Measurements from ENCODE around the gene TTC19. TPM values are rescaled to one million over a fixed set of nuclear protein-coding genes. Genes with fewer than 3 reads are reported as not detected.

The TTC19 gene
- total RNA-seq, 1 donor from 2014 or later: 21.4 TPM

DNA sequence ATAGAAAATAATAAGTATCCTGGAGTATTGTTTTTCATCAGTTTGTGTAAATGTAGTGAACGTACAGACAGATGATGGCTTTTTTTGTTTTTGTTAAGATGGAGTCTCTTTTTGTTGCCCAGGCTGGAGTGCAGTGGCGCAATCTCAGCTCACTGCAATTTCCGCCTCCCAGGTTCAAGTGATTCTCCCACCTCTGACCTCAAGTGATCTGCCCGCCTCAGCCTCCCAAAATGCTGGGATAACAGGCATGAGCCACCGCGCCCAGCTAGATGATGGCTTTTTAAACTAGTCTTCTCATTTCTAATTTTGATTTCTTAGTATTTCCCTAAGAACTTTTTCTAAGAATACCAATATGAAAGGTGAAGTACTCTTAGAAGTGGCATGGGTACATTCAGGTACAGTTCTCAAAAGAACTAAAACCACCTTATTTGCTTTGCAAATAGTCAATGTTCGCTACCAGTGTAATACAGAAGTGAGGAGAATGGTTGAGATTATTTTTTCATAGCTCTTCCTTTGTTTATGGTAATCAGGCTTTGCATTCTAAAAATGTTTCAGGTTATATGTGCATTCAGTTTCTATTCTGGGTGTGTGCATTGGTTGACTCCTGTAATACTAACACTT is 34.2 kb downstream of the TTC19 start:
- no peak for TF ChIP-seq CTCF (IDR thresholded peaks at IDR 0.05; ENCODE audit: borderline replicate concordance)
- intact Hi-C loops (cut with micrococcal nuclease): no loop called here
- no peak for DNase-seq
- H3K4me3 ChIP-seq: no peak overlapping the region
- no peaks in the 10 kb centered on the region for H3K27me3 ChIP-seq (ENCODE audit: low read depth)
- no peak overlapping the region for H3K27ac ChIP-seq (replicated peaks)
- H3K9me3 ChIP-seq (replicated peaks): no peaks in the 10 kb centered on the region
- no peaks in the 10 kb centered on the region for H3K4me1 ChIP-seq
- peaks cover 100% of the 10 kb centered on the region for H3K36me3 ChIP-seq

DNA sequence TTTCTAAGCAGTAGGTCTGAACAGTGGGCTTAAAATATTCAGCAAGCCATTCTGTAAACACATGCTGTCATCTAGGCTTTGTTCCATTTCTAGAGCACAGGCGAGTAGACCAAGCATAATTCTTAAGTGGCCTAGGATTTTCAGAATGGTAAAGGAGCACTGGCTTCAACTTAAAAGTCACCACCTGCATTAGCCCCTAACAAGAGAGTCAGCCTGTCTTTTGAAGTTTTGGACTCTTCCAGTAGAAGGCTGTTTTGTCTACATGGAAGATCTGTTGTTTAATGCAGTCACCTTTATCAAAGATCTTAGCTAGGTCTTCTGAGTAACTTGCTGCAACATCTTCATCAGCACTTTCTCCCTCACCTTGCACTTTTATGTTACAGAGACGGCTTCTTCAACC is 36.6 kb downstream of the TTC19 start:
- intact Hi-C loops (cut with micrococcal nuclease): no loop called here
- DNase-seq: no peak
- Histone ChIP-seq H3K36me3 (peaks cover 90% of the 10 kb centered on the region), H3K4me3 (no peak overlapping the region), H3K4me1 (no peaks in the 10 kb centered on the region), H3K27ac (replicated peaks) (no peak overlapping the region), H3K27me3 (ENCODE audit: low read depth) (no peaks in the 10 kb centered on the region), H3K9me3 (replicated peaks) (no peaks in the 10 kb centered on the region)
- no peak for TF ChIP-seq CTCF (IDR thresholded peaks at IDR 0.05; ENCODE audit: borderline replicate concordance)

- Histone ChIP-seq H3K4me3 (no peak overlapping the region), H3K27me3 (ENCODE audit: low read depth) (no peaks in the 10 kb centered on the region), H3K4me1 (no peaks in the 10 kb centered on the region), H3K27ac (replicated peaks) (no peak overlapping the region), H3K9me3 (replicated peaks) (no peaks in the 10 kb centered on the region), H3K36me3 (peaks cover 88% of the 10 kb centered on the region)
- no peak for DNase-seq
- intact Hi-C loops (cut with micrococcal nuclease): no loop called here
- TF ChIP-seq CTCF (IDR thresholded peaks at IDR 0.05; ENCODE audit: borderline replicate concordance): no peak
These were observed 38.0 kb downstream of the TTC19 start for GRCh38 chr17:16037636-16038035.

- no peak for DNase-seq
- H3K27me3 ChIP-seq (ENCODE audit: low read depth): no peaks in the 10 kb centered on the region
- no peaks in the 10 kb centered on the region for H3K4me1 ChIP-seq
- intact Hi-C loops (cut with micrococcal nuclease): no loop called here
- TF ChIP-seq CTCF (IDR thresholded peaks at IDR 0.05; ENCODE audit: borderline replicate concordance): no peak
- no peak overlapping the region for H3K27ac ChIP-seq (replicated peaks)
- peaks cover 86% of the 10 kb centered on the region for H3K36me3 ChIP-seq
- H3K4me3 ChIP-seq: no peak overlapping the region
- no peaks in the 10 kb centered on the region for H3K9me3 ChIP-seq (replicated peaks)
These were observed 41.2 kb downstream of the TTC19 start for GRCh38 chr17:16040710-16041251.

DNA sequence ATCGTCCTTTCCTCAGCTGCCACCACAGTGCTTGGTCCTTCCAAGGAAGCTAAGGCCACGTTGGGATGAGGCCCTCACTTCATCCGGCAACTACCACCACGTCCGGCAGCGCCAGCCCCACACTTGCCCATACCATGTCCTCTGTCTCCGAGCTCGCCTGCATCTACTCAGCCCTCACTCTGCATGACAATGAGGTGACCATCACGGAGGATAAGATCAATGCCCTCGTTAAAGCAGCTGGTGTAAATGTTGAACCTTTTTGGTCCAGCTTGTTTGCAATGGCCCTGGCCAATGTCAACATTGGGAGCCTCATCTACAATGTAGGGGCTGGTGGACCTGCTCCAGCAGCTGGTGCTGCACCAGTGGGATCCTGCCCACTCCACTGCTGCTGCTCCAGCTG is 44.9 kb downstream of the TTC19 start:
- Histone ChIP-seq H3K4me3 (no peak overlapping the region), H3K27ac (replicated peaks) (no peak overlapping the region), H3K9me3 (replicated peaks) (no peaks in the 10 kb centered on the region), H3K4me1 (no peaks in the 10 kb centered on the region), H3K36me3 (peaks cover 83% of the 10 kb centered on the region), H3K27me3 (ENCODE audit: low read depth) (no peaks in the 10 kb centered on the region)
- no peak for DNase-seq
- no peak for TF ChIP-seq CTCF (IDR thresholded peaks at IDR 0.05; ENCODE audit: borderline replicate concordance)
- intact Hi-C loops (cut with micrococcal nuclease): no loop called here
